GM21723 (cell line): ENCODE measurements around the gene TNS3.

Experiments
- ATAC-seq: cut with Tn5 transposase; IDR thresholded peaks from one replicate; pipeline ENCODE4 v1.9.1; 2021; ENCODE audit warnings: mild to moderate bottlenecking, moderate library complexity; ENCODE audit not compliant: unreplicated experiment

The TNS3 gene

GRCh38 chr7:47509571-47509970 lies 72.3 kb downstream of the TNS3 start:
- ATAC-seq, result no peak

DNA sequence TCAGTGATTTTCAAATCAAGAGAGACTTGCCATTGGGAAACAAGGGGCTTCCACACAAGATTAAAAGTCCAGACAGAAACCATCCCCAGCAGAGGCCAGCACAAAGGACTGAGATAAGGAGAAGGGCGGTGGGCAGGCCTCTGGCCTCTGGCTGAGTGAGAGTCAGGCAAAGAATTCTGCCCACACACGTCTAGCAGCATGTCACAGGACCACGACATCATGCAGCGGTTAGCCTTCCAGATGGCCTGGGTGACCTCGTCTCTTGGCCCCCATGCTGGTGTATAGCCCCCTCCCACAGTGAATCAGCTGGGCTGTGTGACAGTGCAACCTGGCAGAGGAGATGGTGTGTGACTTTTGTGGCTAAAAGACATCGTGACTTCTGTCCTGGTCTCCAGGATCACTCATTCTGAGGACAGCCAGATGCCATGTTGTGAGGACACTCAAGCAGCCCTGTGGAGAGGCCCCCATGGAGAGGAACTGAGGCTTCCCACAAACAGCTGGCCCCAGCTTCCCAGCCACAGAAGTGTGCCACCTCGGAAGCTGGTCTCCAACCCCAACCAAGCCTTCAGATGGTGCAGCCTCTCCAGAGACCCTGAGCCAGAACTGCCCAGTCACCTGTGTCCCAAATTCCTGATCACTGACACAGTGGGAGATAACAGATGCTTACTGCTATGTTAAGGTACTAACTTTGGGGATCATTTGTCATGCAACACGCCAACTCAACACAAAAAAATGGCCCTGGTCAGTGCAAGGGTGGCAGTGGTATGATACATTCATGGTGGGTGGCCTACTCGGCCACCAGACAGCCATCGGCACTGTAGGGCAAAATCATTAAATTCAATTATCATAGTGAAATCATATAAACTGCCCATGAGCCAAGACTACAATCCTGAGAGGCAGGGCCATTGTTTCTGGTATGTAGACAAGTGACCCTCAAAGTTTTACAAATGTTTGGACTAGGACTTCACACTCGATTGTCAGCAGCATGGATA lies 73.2 kb downstream of the TNS3 start:
- no peak for ATAC-seq

GRCh38 chr7:47507522-47507921 lies 74.4 kb downstream of the TNS3 start:
- ATAC-seq, result no peak

DNA sequence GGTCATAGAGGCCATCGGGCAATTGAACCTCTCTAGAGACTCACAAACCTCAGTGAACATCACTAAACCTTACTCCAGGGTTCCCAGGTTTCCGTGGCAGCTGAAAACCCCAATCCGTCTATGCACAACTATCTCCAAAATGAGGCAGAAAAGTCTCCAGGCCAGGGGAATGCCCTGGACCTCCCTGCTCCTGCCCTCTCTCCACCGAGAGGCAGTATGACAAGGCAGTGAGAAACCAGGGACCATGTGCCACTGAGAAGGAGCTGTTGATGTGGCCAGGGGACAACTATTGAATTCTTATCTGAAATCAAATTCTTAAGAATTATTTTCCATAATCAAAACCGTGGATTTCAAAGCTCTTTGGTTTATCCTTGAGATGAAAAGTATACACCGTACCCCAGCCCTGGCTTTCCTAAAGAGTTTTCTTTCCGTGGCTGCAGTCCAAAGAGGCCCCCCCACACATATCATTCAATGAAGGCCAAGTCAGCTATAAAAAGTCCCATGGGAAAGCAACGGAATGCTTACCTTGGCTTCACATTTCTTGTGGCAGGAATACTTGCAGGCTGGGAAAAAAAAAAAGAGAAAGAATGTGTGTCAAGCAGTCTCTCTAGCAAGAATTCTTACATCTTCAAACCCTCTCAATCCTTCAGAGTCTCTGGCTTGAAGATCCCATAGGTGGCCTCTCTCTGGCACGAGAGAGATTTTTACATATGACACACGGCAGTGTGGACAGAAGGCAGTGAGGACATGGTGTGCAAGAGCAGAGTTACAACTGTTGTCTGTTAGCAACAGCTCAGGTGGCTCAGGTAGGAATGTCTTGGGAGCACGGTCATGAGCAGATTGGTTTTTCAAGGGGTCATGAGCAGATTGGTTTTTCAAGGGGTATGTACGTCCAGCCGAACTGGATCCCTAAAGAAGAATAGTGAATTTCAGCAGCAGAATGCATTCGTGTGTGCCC lies 75.2 kb downstream of the TNS3 start:
- ATAC-seq, result no peak

GRCh38 chr7:47505312-47506007 lies 76.5 kb downstream of the TNS3 start:
- no peak for ATAC-seq

- ATAC-seq, result no peak
These were observed 77.2 kb downstream of the TNS3 start for GRCh38 chr7:47504551-47505311.

DNA sequence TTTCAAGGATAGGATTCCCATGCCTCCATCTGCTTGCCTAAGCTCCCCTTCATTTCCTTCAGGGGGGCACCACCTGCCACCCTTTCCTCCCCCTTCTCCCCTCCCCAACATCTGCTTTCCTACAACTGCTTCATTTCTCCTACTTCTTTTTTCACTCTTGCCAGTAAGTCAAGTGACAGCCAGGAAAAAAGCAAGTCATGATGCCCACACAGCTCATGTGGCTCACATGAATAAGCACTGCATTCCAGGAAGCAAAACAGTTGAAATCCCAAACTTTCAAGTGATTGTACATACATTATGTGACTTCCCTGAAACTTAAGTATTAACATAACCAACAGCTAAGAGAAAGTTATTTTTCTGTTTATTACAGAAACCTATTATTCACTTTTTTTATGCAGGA lies 78.6 kb downstream of the TNS3 start:
- no peak for ATAC-seq

GRCh38 chr7:47502240-47502877 lies 79.6 kb downstream of the TNS3 start:
- ATAC-seq, result no peak

DNA sequence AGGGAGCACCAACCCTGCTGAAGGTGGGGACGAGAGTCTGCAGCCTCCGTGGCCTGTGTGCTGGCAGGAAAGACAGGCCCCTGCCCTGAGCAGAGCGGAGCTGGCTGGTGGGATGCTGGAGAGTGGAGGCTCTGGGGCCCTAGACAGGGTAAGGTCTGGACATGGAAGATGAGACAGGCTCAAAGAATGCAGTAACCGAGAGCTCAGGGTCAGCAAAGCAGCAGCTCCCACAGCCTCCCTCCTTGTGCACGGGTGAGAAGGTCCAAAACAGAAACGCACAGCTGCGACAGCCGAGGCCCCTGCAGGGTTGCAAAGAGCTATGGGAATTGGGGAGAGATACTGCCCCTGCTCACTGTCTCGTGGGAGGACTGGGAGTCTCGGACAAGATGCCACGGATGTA lies 80.5 kb downstream of the TNS3 start:
- no peak for ATAC-seq

DNA sequence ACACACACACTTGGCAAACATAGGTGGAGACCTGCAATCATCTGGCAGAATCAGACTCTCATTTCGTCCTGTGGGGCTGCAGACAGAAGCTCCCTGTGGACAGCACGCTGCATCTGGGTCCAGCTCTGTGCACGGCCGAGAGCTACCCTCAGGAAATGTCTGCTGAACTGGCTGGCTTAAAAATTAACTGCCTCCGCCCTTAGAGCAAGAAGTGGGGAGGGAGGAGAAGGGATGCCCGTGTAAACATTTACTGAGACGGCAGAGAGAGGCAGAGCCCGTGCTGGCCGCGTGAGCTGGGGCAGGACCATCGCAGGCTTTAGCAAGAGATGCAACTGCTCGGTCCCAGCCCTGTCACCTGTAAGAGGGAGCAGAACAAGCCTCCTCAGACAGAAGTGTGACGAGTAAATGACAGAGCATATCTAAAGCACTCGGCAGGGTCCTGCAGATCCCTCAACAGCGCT lies 81.8 kb downstream of the TNS3 start:
- ATAC-seq, result no peak

- no peak for ATAC-seq
These were observed 83.5 kb downstream of the TNS3 start for GRCh38 chr7:47498229-47499056.

- peak; percentile 89 for ATAC-seq
These were observed 84.4 kb downstream of the TNS3 start for GRCh38 chr7:47497367-47498096.

DNA sequence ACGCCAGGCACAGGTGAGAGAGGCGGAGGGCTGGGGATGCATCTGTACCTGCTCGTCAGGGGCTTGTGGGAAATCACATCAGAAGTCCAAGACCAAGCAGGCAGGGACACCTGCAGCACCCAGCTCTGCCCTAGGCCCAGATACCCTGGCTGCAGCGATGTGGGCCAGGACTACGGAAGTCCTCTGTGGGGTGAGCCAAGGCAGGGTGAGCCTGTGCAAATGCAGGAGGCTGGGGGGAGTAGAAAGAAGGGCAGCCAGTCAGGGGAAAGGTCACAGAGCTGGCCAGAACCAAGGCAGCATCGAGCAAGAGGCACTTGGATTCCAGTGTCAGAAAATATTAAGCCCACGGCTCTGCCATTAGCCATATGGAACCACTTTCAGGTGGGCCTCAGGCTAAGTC lies 85.2 kb downstream of the TNS3 start:
- ATAC-seq, result no peak

DNA sequence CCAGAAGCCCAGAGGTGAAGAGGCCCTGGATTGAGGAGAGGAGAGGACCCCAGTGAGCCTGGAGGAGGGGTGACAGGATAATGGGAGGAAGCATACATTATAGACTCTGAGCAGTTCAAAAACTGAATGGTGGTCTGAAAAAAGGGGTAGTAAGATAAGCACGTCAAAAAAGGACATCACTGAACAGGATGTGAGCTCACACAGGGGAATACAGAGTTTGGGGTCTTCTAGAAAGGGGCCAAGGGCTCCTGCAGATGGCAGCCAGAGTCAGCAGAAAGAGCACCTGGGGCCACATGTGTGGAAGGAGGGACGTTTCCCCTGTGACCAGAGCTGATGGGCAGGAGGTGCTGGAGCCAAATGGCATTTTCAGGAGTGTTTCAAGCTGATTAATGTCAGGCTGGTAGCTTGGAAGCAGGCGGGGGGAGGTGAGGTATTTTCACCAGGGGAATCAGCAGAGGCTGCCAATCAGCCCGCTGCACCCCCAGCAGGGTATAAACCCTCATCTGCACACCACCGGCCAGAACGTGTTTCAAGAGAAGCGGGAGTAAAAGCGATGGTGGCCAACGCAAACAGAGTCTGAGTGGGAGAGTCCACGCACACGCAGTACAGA lies 85.8 kb downstream of the TNS3 start:
- no peak for ATAC-seq

- peak; percentile 29 for ATAC-seq
These were observed 87.7 kb downstream of the TNS3 start for GRCh38 chr7:47493976-47494911.

DNA sequence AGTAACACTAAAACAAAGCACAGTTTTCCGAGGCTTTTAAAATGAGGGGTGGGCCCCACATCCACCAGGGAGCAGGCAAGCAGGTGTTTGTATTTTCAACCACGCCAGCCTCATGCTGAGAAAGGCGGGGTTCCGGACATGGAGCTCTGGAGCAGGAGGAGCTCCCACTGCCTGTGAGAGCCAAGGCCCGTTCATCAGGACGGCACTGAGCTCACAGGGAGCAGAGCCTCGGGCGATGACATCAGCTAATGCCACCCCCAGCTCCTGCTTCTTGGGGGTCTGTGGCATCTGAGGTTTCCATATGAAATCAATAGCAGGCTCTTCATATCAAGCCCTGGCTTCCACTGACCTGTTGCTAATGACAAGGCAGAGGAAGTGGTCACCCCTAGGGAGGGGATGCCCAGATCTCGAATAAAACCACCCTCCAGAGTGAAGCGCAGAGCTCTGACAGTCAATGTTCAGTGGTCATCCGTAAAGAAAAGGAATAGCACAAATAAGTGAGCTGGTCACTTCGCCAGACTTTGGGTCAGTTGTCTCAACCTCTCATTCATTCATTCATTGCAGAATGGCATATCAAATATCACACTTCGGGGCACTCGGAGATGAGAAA lies 89.1 kb downstream of the TNS3 start:
- no peak for ATAC-seq
